CD4-positive, alpha-beta T cell treated with Interleukin-6 for 4 hours (primary cell): ENCODE results near the gene PTPRF.
"Not testable (repeated sequence)": the region's sequence is repeated elsewhere in the genome, so short reads cannot be mapped to it uniquely, and the experiment has no call there.

Experiments used
- DNase-seq: peaks from one replicate; pipeline ENCODE4 v3.0.0-alpha.2; 2020; ENCODE audit warnings: mixed read lengths

The PTPRF gene

GRCh38 chr1:43638381-43638780 is 107.7 kb downstream of the PTPRF start:
- DNase-seq = not testable (repeated sequence)

- no peak for DNase-seq
Measured at GRCh38 chr1:43639976-43640794, 109.5 kb downstream of the PTPRF start.

- no peak for DNase-seq
Measured at GRCh38 chr1:43644558-43644957, 113.9 kb downstream of the PTPRF start.

- no peak for DNase-seq
Measured at GRCh38 chr1:43645461-43645860, 114.8 kb downstream of the PTPRF start.

- DNase-seq = not testable (repeated sequence)
Measured at GRCh38 chr1:43647331-43647730, 116.6 kb downstream of the PTPRF start.

GRCh38 chr1:43648221-43648847 is 117.7 kb downstream of the PTPRF start:
- no peak for DNase-seq

GRCh38 chr1:43648876-43649477 is 118.3 kb downstream of the PTPRF start:
- no peak for DNase-seq

GRCh38 chr1:43650310-43651085 is 119.8 kb downstream of the PTPRF start:
- DNase-seq = peak; percentile 90

- DNase-seq = no peak
Measured at GRCh38 chr1:43651188-43651587, 120.5 kb downstream of the PTPRF start.

GRCh38 chr1:43651902-43652301 is 121.2 kb downstream of the PTPRF start:
- DNase-seq = no peak

GRCh38 chr1:43653339-43653738 is 122.7 kb downstream of the PTPRF start:
- DNase-seq = no peak

- no peak for DNase-seq
Measured at GRCh38 chr1:43653893-43654292, 123.2 kb downstream of the PTPRF start.

- no peak for DNase-seq
Measured at GRCh38 chr1:43655953-43656352, 125.3 kb downstream of the PTPRF start.

- no peak for DNase-seq
Measured at GRCh38 chr1:43659212-43660166, 128.8 kb downstream of the PTPRF start.

GRCh38 chr1:43660355-43660754 is 129.7 kb downstream of the PTPRF start:
- DNase-seq = no peak

GRCh38 chr1:43664369-43664768 is 133.7 kb downstream of the PTPRF start:
- DNase-seq = no peak

- DNase-seq = no peak
Measured at GRCh38 chr1:43666608-43667007, 135.9 kb downstream of the PTPRF start.

- no peak for DNase-seq
Measured at GRCh38 chr1:43668956-43669355, 138.3 kb downstream of the PTPRF start.

GRCh38 chr1:43669878-43670277 is 139.2 kb downstream of the PTPRF start:
- DNase-seq = no peak

GRCh38 chr1:43671193-43671592 is 140.5 kb downstream of the PTPRF start:
- no peak for DNase-seq

- no peak for DNase-seq
Measured at GRCh38 chr1:43671626-43672330, 141.1 kb downstream of the PTPRF start.
